Activated B cell treated with CpG ODN at 0.5 μM for 24 hours (primary cell): ENCODE results near the gene MFAP3L. TPM values are rescaled to one million over a fixed set of nuclear protein-coding genes. Genes with fewer than 3 reads are reported as not detected.
A peak's percentile ranks its signal among the peaks of the same experiment; 100 is the strongest.
"Not testable (repeated sequence)": the region's sequence is repeated elsewhere in the genome, so short reads cannot be mapped to it uniquely, and the experiment has no call there.

Experiments
- ATAC-seq: fragments of 200-7000 bp; cut with Tn5 transposase; one replicate; pipeline ENCODE4 v1.10.0; 2021; ENCODE audit warnings: low read depth, mild to moderate bottlenecking, moderate library complexity
- CTCF ChIA-PET: fragments of 350-600 bp; sonication (Branson Sonifier 250); formaldehyde crosslinking; loops from one replicate; lab custom pipeline; 2021; ENCODE audit warnings: antibody characterized with exemption; lab: Charles Lee
- POLR2A ChIA-PET: fragments of 350-600 bp; sonication (Branson Sonifier 250); formaldehyde crosslinking; loops from one replicate; lab custom pipeline; 2021; ENCODE audit warnings: antibody characterized with exemption; lab: Charles Lee
- DNase-seq: peaks from one replicate; pipeline ENCODE4 v3.0.0; 2022
- H3K27ac Mint-ChIP-seq: one replicate; pipeline ENCODE4 v1.8.0; 2020; ENCODE audit warnings: mixed read lengths
- H3K27me3 Mint-ChIP-seq: one replicate; pipeline ENCODE4 v1.8.0; 2021; ENCODE audit warnings: mixed read lengths
- H3K36me3 Mint-ChIP-seq: one replicate; pipeline ENCODE4 v1.8.0; 2021; ENCODE audit warnings: low read depth, mixed read lengths
- H3K4me1 Mint-ChIP-seq: one replicate; pipeline ENCODE4 v1.8.0; 2021; ENCODE audit warnings: mixed read lengths
- H3K4me3 Mint-ChIP-seq: one replicate; pipeline ENCODE4 v1.8.0; 2020; ENCODE audit warnings: mild to moderate bottlenecking, mixed read lengths
- H3K9me3 Mint-ChIP-seq: one replicate; pipeline ENCODE4 v1.8.0; 2020; ENCODE audit warnings: mixed read lengths
- intact Hi-C: fragments of 100-400 bp; cut with micrococcal nuclease; formaldehyde crosslinking; loops from one replicate; pipeline ENCODE4 v1.15.1; 2024
- total RNA-seq: library from RNA; stranded (reverse); gene quantifications from 2 replicates; pipeline ENCODE4 v1.2.3, GENCODE V29; 2022
- TF ChIP-seq, protein P1 (sequence below): fragments of 200-600 bp; IDR thresholded peaks from one replicate; pipeline ENCODE4 v1.8.0; 2022; ENCODE audit warnings: antibody characterized with exemption, mild to moderate bottlenecking

MFAP3L gene
- total RNA-seq, 1 donor from 2014 or later = 1.0 TPM

DNA sequence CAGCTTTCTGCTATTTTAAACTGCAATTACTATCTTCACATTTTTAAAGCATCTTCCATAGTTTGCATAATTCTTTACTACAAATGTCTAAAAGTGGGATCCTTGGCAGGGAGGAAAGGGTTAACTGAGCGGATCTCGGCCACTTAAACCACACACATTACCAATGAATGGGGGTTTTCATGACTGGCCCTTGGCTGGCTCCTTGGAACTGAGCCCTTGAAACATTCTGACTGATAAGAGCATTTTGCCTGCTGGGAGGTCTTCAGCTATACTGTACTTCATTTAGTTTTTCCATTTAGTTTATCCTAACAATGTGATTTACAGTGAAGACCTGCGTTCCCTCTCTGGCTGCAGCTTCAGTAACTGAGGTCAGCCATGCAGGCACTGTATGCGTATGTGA is 31.7 kb upstream of the MFAP3L start:
- Mint-ChIP-seq H3K9me3 (no peaks in the 10 kb centered on the region), H3K27ac (no peak overlapping the region), H3K4me1 (no peaks in the 10 kb centered on the region), H3K36me3 (no peaks in the 10 kb centered on the region), H3K4me3 (no peak overlapping the region), H3K27me3 (peaks cover 8% of the 10 kb centered on the region)
- TF ChIP-seq, protein P1, sequence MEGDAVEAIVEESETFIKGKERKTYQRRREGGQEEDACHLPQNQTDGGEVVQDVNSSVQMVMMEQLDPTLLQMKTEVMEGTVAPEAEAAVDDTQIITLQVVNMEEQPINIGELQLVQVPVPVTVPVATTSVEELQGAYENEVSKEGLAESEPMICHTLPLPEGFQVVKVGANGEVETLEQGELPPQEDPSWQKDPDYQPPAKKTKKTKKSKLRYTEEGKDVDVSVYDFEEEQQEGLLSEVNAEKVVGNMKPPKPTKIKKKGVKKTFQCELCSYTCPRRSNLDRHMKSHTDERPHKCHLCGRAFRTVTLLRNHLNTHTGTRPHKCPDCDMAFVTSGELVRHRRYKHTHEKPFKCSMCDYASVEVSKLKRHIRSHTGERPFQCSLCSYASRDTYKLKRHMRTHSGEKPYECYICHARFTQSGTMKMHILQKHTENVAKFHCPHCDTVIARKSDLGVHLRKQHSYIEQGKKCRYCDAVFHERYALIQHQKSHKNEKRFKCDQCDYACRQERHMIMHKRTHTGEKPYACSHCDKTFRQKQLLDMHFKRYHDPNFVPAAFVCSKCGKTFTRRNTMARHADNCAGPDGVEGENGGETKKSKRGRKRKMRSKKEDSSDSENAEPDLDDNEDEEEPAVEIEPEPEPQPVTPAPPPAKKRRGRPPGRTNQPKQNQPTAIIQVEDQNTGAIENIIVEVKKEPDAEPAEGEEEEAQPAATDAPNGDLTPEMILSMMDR = no peak
- ATAC-seq (no peak), DNase-seq (no peak)
- intact Hi-C loops = no loop called here
- ChIA-PET POLR2A (no interaction called here), CTCF (interaction anchor here (0.6 kb wide), 1 partner anchor 1145 kb away, joined by 3 read pairs; no protein-coding TSS in a partner anchor)

DNA sequence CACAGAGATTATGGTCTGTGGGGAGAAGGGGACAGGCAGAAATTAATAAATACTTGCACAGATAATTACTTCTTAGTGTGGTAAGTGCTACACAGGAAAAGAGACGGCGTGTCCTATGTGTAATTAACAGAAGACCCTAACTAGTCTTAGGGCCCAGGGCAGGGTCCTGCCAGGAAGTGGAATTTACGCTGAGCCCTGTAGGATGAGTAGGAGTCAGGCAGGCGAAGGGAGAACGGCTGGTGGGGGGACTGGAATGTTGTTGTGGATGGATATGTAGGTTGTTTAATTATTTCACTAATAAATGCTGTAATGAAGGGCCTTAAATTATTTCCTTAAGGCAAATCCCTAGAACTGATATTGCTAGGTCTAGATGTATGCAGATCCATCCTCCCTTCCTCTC is 26.7 kb upstream of the MFAP3L start:
- H3K27ac Mint-ChIP-seq = no peak overlapping the region
- H3K9me3 Mint-ChIP-seq = no peaks in the 10 kb centered on the region
- H3K4me1 Mint-ChIP-seq = no peaks in the 10 kb centered on the region
- DNase-seq = no peak
- H3K27me3 Mint-ChIP-seq = peaks cover 7% of the 10 kb centered on the region
- intact Hi-C loops = no loop called here
- TF ChIP-seq, protein P1 = no peak
- CTCF ChIA-PET = no interaction called here
- no peak overlapping the region for H3K4me3 Mint-ChIP-seq
- POLR2A ChIA-PET = no interaction called here
- ATAC-seq = no peak
- H3K36me3 Mint-ChIP-seq = no peaks in the 10 kb centered on the region

DNA sequence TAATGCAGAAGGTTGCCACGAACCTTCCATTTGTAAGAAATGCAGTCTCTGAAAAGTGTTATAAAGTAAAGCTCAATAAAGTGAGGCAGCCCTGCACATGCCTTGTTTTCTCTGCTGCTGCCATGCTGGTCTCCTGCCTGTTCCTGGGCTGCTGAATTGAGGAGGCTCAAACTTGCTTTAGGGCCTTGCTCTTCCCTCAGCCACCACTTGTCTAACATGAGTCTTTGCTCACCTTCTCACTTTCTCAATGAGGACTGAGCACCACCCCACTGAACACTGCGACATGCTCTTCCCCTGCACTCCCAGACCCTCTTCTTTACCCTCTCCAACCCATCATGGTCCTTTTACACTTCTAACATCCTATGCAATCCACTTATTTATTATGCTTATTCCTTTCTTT is 25.2 kb upstream of the MFAP3L start:
- H3K27ac Mint-ChIP-seq = no peak overlapping the region
- TF ChIP-seq, protein P1 = no peak
- no peaks in the 10 kb centered on the region for H3K36me3 Mint-ChIP-seq
- ChIA-PET CTCF (no interaction called here), POLR2A (no interaction called here)
- ATAC-seq (no peak), DNase-seq (no peak)
- H3K4me3 Mint-ChIP-seq = no peak overlapping the region
- intact Hi-C loops = no loop called here
- no peaks in the 10 kb centered on the region for H3K4me1 Mint-ChIP-seq
- H3K27me3 Mint-ChIP-seq = peaks cover 3% of the 10 kb centered on the region
- H3K9me3 Mint-ChIP-seq = no peaks in the 10 kb centered on the region

DNA sequence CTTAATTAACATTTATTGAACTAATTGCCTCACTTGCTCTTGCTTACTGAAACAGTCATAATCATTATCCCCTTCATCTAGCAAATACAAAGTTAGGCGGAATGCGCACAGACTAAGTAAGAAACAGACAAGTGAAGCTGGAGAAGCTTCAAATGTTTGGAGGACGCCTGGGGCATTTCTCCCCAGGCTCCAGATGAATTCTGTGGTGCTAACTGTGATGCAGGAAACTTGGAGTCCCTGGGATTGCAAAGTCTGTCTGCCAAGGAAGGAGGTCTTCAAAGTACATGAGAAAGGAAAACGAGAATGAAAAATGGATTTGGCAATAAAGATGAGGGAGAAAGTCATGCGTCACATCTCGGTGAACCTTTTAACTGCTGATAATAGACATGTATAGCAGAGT is 23.6 kb upstream of the MFAP3L start:
- intact Hi-C loops = no loop called here
- CTCF ChIA-PET = interaction anchor here (3.0 kb wide), 1 partner anchor 239 kb away, joined by 47 read pairs; no protein-coding TSS in a partner anchor
- Mint-ChIP-seq H3K27me3 (peaks cover 3% of the 10 kb centered on the region), H3K9me3 (no peaks in the 10 kb centered on the region), H3K27ac (no peak overlapping the region), H3K4me3 (no peak overlapping the region), H3K4me1 (no peaks in the 10 kb centered on the region), H3K36me3 (no peaks in the 10 kb centered on the region)
- ATAC-seq (no peak), DNase-seq (no peak)
- TF ChIP-seq, protein P1 = no peak
- POLR2A ChIA-PET = no interaction called here

DNA sequence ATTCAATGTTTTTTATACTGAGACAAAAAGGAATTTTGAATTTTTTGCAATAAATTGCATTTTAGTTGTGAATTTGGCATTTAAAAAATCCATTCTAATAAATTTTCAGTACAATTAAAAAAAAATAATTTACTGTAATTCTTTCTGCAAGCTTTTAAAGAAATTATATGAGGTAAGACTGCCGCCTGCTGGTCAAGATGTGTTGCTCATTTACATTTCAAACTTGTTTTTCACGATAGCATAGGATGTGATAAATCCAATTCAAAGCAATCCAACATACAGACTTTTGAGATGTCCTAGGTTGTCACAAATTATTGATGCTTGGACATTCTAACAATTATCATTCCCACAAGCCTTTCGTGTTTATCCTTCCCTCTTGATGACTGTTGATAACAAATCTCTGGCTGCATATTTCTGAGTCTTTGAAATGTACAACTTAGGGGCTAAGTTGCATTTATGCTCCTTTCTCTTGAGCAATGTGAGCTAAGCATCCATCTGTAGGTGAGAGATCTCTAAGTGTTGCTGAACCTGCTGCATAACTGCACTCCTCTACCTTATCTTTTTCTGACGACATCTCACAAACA is 21.7 kb upstream of the MFAP3L start:
- intact Hi-C loops = loop anchor here (1.0 to 2.0 kb wide), 3 partner anchors 238 to 1125 kb away; no protein-coding TSS in a partner anchor
- TF ChIP-seq, protein P1 = peak; percentile 51
- Mint-ChIP-seq H3K27me3 (peaks cover 3% of the 10 kb centered on the region), H3K4me3 (no peak overlapping the region), H3K4me1 (no peaks in the 10 kb centered on the region), H3K27ac (no peak overlapping the region), H3K36me3 (no peaks in the 10 kb centered on the region), H3K9me3 (no peaks in the 10 kb centered on the region)
- ChIA-PET POLR2A (interaction anchor here (0.7 kb wide), 1 partner anchor 435 kb away, joined by 3 read pairs; no protein-coding TSS in a partner anchor), CTCF (interaction anchor here (0.9 to 3.0 kb wide), 4 partner anchors 233 to 1124 kb away, joined by 3 to 47 read pairs (median 8); partner anchors contain the start of gene NEK1)
- DNase-seq (no peak), ATAC-seq (no peak)

DNA sequence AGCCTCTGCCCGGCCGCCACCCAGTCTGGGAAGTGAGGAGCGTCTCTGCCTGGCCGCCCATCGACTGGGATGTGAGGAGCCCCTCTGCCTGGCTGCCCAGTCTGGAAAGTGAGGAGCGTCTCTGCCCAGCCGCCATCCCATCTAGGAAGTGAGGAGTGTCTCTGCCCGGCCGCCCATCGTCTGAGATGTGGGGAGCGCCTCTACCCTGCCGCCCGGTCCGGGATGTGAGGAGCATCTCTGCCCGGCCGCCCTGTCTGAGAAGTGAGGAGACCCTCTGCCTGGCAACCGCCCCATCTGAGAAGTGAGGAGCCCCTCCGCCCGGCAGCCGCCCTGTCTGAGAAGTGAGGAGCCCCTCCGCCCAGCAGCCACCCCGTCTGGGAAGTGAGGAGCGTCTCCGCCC is 20.0 kb upstream of the MFAP3L start:
- H3K36me3 Mint-ChIP-seq = not testable (repeated sequence)
- CTCF ChIA-PET = interaction anchor here (0.6 to 2.4 kb wide), 2 partner anchors 75 to 236 kb away, joined by 3 to 15 read pairs; no protein-coding TSS in a partner anchor
- intact Hi-C loops = loop anchor here (2.0 kb wide), 1 partner anchor 1123 kb away; no protein-coding TSS in a partner anchor

More for the DNA sequence above, 20.0 kb upstream of the MFAP3L start:
- H3K9me3 Mint-ChIP-seq, H3K4me3 Mint-ChIP-seq, H3K27me3 Mint-ChIP-seq, H3K27ac Mint-ChIP-seq, DNase-seq, H3K4me1 Mint-ChIP-seq, ATAC-seq, POLR2A ChIA-PET: not testable (repeated sequence)
